Measurements from ENCODE around the gene AMFR.

The AMFR gene

GRCh38 chr16:56347166-56347565 lies 78.2 kb downstream of the AMFR start:
- no peak for DNase-seq (ENCODE audit: low read depth)

GRCh38 chr16:56346131-56346890 lies 79.0 kb downstream of the AMFR start:
- no peak for DNase-seq (ENCODE audit: low read depth)

- no peak for DNase-seq (ENCODE audit: low read depth)
Measured at GRCh38 chr16:56345406-56346050, 79.8 kb downstream of the AMFR start.

GRCh38 chr16:56344518-56345405 lies 80.6 kb downstream of the AMFR start:
- no peak for DNase-seq (ENCODE audit: low read depth)

GRCh38 chr16:56343661-56344517 lies 81.5 kb downstream of the AMFR start:
- DNase-seq (ENCODE audit: low read depth), result no peak

GRCh38 chr16:56341656-56342399 lies 83.5 kb downstream of the AMFR start:
- DNase-seq (ENCODE audit: low read depth), result no peak

GRCh38 chr16:56340864-56341365 lies 84.4 kb downstream of the AMFR start:
- DNase-seq (ENCODE audit: low read depth), result no peak

GRCh38 chr16:56340416-56340815 lies 84.9 kb downstream of the AMFR start:
- no peak for DNase-seq (ENCODE audit: low read depth)

GRCh38 chr16:56339431-56340195 lies 85.7 kb downstream of the AMFR start:
- DNase-seq (ENCODE audit: low read depth), result no peak

- DNase-seq (ENCODE audit: low read depth), result no peak
Measured at GRCh38 chr16:56338566-56339318, 86.6 kb downstream of the AMFR start.

GRCh38 chr16:56337858-56338325 lies 87.5 kb downstream of the AMFR start:
- no peak for DNase-seq (ENCODE audit: low read depth)

GRCh38 chr16:56337131-56337857 lies 88.1 kb downstream of the AMFR start:
- DNase-seq (ENCODE audit: low read depth), result no peak

- DNase-seq (ENCODE audit: low read depth), result no peak
Measured at GRCh38 chr16:56336711-56337110, 88.6 kb downstream of the AMFR start.

- DNase-seq (ENCODE audit: low read depth), result no peak
Measured at GRCh38 chr16:56336071-56336688, 89.2 kb downstream of the AMFR start.

- DNase-seq (ENCODE audit: low read depth), result no peak
Measured at GRCh38 chr16:56334761-56335160, 90.6 kb downstream of the AMFR start.

- no peak for DNase-seq (ENCODE audit: low read depth)
Measured at GRCh38 chr16:56332464-56333079, 92.8 kb downstream of the AMFR start.

GRCh38 chr16:56331915-56332314 lies 93.4 kb downstream of the AMFR start:
- DNase-seq (ENCODE audit: low read depth), result no peak

GRCh38 chr16:56331399-56331798 lies 93.9 kb downstream of the AMFR start:
- DNase-seq (ENCODE audit: low read depth), result no peak

Data from stimulated activated CD8-positive, alpha-beta memory T cell treated with anti-CD3 and anti-CD28 coated beads, Interleukin-4, amount 100 ng/mL, for 24 hours (primary cell).